Measurements from ENCODE around the gene YWHAH.
"Not testable (repeated sequence)": the region's sequence is repeated elsewhere in the genome, so short reads cannot be mapped to it uniquely, and the experiment has no call there.

Gene YWHAH

GRCh38 chr22:31977141-31977841, 33.0 kb downstream of the YWHAH start:
- peak in 49 of 58 donors; percentile 6 to 72 (median 36) for DNase-seq

- no peak for DNase-seq
Measured at GRCh38 chr22:31977939-31978338, 33.6 kb downstream of the YWHAH start.

- DNase-seq: no peak
Measured at GRCh38 chr22:31980628-31981027, 36.3 kb downstream of the YWHAH start.

GRCh38 chr22:31981976-31982375, 37.6 kb downstream of the YWHAH start:
- DNase-seq: not testable (repeated sequence)

- no peak for DNase-seq
Measured at GRCh38 chr22:31983911-31984656, 39.7 kb downstream of the YWHAH start.

GRCh38 chr22:31987218-31987617, 42.9 kb downstream of the YWHAH start:
- no peak for DNase-seq

- DNase-seq: no peak
Measured at GRCh38 chr22:31991102-31991839, 46.9 kb downstream of the YWHAH start.

GRCh38 chr22:31995046-31995445, 50.7 kb downstream of the YWHAH start:
- no peak for DNase-seq

GRCh38 chr22:31995807-31996206, 51.5 kb downstream of the YWHAH start:
- DNase-seq: no peak

GRCh38 chr22:31998784-31999385, 54.5 kb downstream of the YWHAH start:
- DNase-seq: no peak

GRCh38 chr22:32000181-32000580, 55.8 kb downstream of the YWHAH start:
- no peak for DNase-seq

GRCh38 chr22:32005453-32005852, 61.1 kb downstream of the YWHAH start:
- no peak for DNase-seq
